CD14-positive monocyte (primary cell): ENCODE measurements around the gene PER2. TPM values are rescaled to one million over a fixed set of nuclear protein-coding genes. Genes with fewer than 3 reads are reported as not detected.

ENCODE experiments used
- DNase-seq, 3 donors: peaks; one replicate each; pipeline ENCODE4 v3.0.0-alpha.2; 2011 to 2022
- H2AFZ ChIP-seq: 2 replicates; pipeline ENCODE4 v1.6.0; 2012; ENCODE audit warnings: mild to moderate bottlenecking, low read depth, low read length, inconsistent platforms; ENCODE audit not compliant: insufficient read depth, poor library complexity, severe bottlenecking
- H3K27ac ChIP-seq, 2 donors: 1 replicate in 1 of 2; 2 replicates in 1 of 2; pipeline ENCODE4 v1.5.1; 2012 to 2013; ENCODE audit warnings: low read length in 2 of 2, control low read depth in 1 of 2, inconsistent platforms in 1 of 2, low read depth in 1 of 2, mild to moderate bottlenecking in 1 of 2
- H3K27me3 ChIP-seq, 2 donors: one replicate each; pipeline versions ENCODE4 v1.6.0 to v1.6.1; 2011 to 2013; ENCODE audit warnings: low read length in 2 of 2; ENCODE audit not compliant: control insufficient read depth in 2 of 2, insufficient read depth in 2 of 2
- H3K36me3 ChIP-seq, 2 donors: replicated peaks in 1 of 2; 1 replicate in 1 of 2; 2 replicates in 1 of 2; pipeline versions ENCODE4 v1.5.1 to v1.6.1; 2012 to 2013; ENCODE audit warnings: low read length in 2 of 2, control low read depth in 1 of 2, inconsistent platforms in 1 of 2, mild to moderate bottlenecking in 1 of 2; ENCODE audit not compliant: insufficient read depth in 2 of 2, control insufficient read depth in 1 of 2
- H3K4me1 ChIP-seq, 2 donors: 1 replicate in 1 of 2; 2 replicates in 1 of 2; pipeline versions ENCODE4 v1.5.1 to v1.6.1; 2012 to 2013; ENCODE audit warnings: low read length in 2 of 2, control low read depth in 1 of 2, inconsistent platforms in 1 of 2, mild to moderate bottlenecking in 1 of 2, moderate library complexity in 1 of 2; ENCODE audit not compliant: insufficient read depth in 2 of 2, control insufficient read depth in 1 of 2
- H3K4me2 ChIP-seq: replicated peaks from 2 replicates; pipeline ENCODE3; 2012; ENCODE audit warnings: low read length, moderate library complexity, mild to moderate bottlenecking; ENCODE audit not compliant: poor library complexity, severe bottlenecking; ENCODE audit errors: extremely low read depth
- H3K4me3 ChIP-seq, 3 experiments: fragments of 200-600 bp in 1 of 3; sonication (generic) in 1 of 3; replicated peaks in 1 of 3; 1 replicate in 2 of 3; 2 replicates in 1 of 3; pipeline ENCODE4 v1.5.1; 2011 to 2013; ENCODE audit warnings: low read length in 3 of 3, mild to moderate bottlenecking in 3 of 3, control low read depth in 2 of 3, low read depth in 2 of 3, inconsistent platforms in 1 of 3, moderate library complexity in 1 of 3
- H3K79me2 ChIP-seq: 2 replicates; pipeline ENCODE4 v1.6.0; 2012; ENCODE audit warnings: mild to moderate bottlenecking, control low read depth, inconsistent platforms, low read length, moderate library complexity; ENCODE audit not compliant: insufficient read depth
- H3K9ac ChIP-seq: 2 replicates; pipeline ENCODE4 v1.6.0; 2017; ENCODE audit warnings: low read length, mild to moderate bottlenecking; ENCODE audit not compliant: insufficient read depth, poor library complexity, severe bottlenecking
- H3K9me3 ChIP-seq, 2 donors: replicated peaks in 1 of 2; 1 replicate in 1 of 2; 2 replicates in 1 of 2; pipeline versions ENCODE4 v1.5.1 to v1.6.1; 2012 to 2013; ENCODE audit warnings: low read length in 2 of 2, control low read depth in 1 of 2; ENCODE audit not compliant: control insufficient read depth in 1 of 2, insufficient read depth in 1 of 2
- H4K20me1 ChIP-seq: 2 replicates; pipeline ENCODE4 v1.6.0; 2012; ENCODE audit warnings: mild to moderate bottlenecking, low read length, control low read depth, moderate library complexity; ENCODE audit not compliant: insufficient read depth
- H3K27ac Mint-ChIP-seq, 7 donors: one replicate each; pipeline ENCODE4 v1.8.0; 2020; ENCODE audit warnings: mild to moderate bottlenecking in 7 of 7, mixed read lengths in 7 of 7, moderate library complexity in 6 of 7, inconsistent platforms in 2 of 7
- H3K27me3 Mint-ChIP-seq, 3 donors: one replicate each; pipeline ENCODE4 v1.8.0; 2021 to 2022; ENCODE audit warnings: low read depth in 3 of 3, mild to moderate bottlenecking in 3 of 3, mixed read lengths in 3 of 3, moderate library complexity in 3 of 3, inconsistent platforms in 1 of 3
- H3K36me3 Mint-ChIP-seq, 2 donors: one replicate each; pipeline ENCODE4 v1.8.0; 2020; ENCODE audit warnings: mixed read lengths in 2 of 2, inconsistent platforms in 1 of 2, mild to moderate bottlenecking in 1 of 2
- H3K4me1 Mint-ChIP-seq: one replicate; pipeline ENCODE4 v1.8.0; 2020; ENCODE audit warnings: mild to moderate bottlenecking, mixed read lengths
- H3K4me3 Mint-ChIP-seq, 2 donors: one replicate each; pipeline ENCODE4 v1.8.0; 2020; ENCODE audit warnings: mild to moderate bottlenecking in 2 of 2, mixed read lengths in 2 of 2, moderate library complexity in 1 of 2
- H3K9me3 Mint-ChIP-seq, 7 donors: one replicate each; pipeline ENCODE4 v1.8.0; 2020 to 2022; ENCODE audit warnings: mixed read lengths in 7 of 7, mild to moderate bottlenecking in 6 of 7, moderate library complexity in 6 of 7, inconsistent platforms in 2 of 7
- WGBS: methylation state at CpG from one replicate; pipeline ENCODE4 v1.1.5; 2013; ENCODE audit warnings: missing lambda C conversion rate; ENCODE audit not compliant: insufficient coverage; 5-methylcytosine and 5-hydroxymethylcytosine counted together
- intact Hi-C, 2 donors: fragments of 100-400 bp; cut with micrococcal nuclease; formaldehyde crosslinking; loops; one replicate each; pipeline versions ENCODE4 v1.15.0 to v1.15.1; 2023
- polyA plus RNA-seq, 3 donors: library from polyadenylated mRNA; depleted of rRNA in 1 of 3; unstranded in 2 of 3; stranded (reverse) in 1 of 3; fragments of 300-500 nt in 2 of 3; fragments of >200 nt in 1 of 3; fragmentation: Illumina TruSeq in 2 of 3; gene quantifications; 1 replicate in 2 of 3; 2 replicates in 1 of 3; pipeline ENCODE4 v1.2.3, GENCODE V29; 2012 to 2021
- TF ChIP-seq, protein P1 (sequence below): fragments of 200-600 bp; IDR thresholded peaks from one replicate; pipeline ENCODE4 v1.8.0; 2022; ENCODE audit warnings: antibody characterized with exemption, mild to moderate bottlenecking

The PER2 gene
- polyA plus RNA-seq, 3 donors = 1.6 to 5.6 (median 3.1) TPM

DNA sequence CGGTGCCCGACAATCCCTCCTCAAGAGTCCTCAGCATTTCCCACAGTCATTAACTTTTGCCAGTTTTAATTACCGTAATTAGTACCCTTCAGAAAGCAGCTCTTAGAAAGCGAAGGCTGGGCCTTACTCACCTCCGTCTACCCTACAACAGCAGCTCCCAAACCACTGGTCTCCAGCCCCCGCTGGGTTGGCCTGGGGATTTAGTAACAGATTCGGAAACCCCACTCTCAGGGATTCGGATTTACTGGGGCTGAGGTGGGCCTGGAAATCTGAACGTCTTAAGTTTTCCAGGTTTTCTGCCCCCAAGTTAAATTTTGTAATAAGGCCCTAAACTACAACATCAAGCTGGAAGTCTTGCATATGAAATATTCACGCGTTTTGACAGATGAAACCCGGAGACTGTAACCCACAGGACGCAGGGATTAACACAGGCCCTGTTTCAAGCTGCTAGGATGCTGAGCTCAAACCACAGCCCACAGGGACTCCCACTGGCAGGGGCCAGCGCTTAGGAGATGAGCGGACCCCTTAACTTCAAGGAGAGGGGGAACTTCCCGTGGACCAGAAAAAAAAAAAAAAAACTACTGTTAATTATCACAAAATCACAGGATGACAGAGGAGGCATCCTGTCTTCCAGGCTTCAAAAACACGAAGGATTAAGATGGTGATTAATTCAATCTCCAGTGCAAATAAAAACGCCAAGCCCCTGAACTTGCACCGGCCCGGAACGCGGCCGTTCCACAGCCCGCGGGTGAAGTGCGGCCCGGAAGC is 85.9 kb downstream of the PER2 start:
- TF ChIP-seq, protein P1, sequence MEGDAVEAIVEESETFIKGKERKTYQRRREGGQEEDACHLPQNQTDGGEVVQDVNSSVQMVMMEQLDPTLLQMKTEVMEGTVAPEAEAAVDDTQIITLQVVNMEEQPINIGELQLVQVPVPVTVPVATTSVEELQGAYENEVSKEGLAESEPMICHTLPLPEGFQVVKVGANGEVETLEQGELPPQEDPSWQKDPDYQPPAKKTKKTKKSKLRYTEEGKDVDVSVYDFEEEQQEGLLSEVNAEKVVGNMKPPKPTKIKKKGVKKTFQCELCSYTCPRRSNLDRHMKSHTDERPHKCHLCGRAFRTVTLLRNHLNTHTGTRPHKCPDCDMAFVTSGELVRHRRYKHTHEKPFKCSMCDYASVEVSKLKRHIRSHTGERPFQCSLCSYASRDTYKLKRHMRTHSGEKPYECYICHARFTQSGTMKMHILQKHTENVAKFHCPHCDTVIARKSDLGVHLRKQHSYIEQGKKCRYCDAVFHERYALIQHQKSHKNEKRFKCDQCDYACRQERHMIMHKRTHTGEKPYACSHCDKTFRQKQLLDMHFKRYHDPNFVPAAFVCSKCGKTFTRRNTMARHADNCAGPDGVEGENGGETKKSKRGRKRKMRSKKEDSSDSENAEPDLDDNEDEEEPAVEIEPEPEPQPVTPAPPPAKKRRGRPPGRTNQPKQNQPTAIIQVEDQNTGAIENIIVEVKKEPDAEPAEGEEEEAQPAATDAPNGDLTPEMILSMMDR = no peak
- Histone ChIP-seq H3K27me3 (peaks cover 0 to 1% of the 10 kb centered on the region in 2 donors), H4K20me1 (peaks cover 53% of the 10 kb centered on the region), H3K36me3 (no peaks in the 10 kb centered on the region), H3K4me3 (peak overlapping the region; percentile 61 to 81 (median 72)), H2AFZ (peak overlapping the region; percentile 52), H3K79me2 (peaks cover 56% of the 10 kb centered on the region), H3K9me3 (no peaks in the 10 kb centered on the region), H3K4me1 (peaks cover 25 to 29% of the 10 kb centered on the region in 2 donors), H3K27ac (peak overlapping the region; percentile 43 to 84), H3K9ac (peak overlapping the region; percentile 94), H3K4me2 (peak overlapping the region; percentile 83)
- H3K36me3 Mint-ChIP-seq = peaks cover 5 to 6% of the 10 kb centered on the region in 2 donors
- 17% methylated on average over 22 of the region's 27 CpGs for WGBS
- peak overlapping the region; percentile 42 to 88 (median 81) for H3K27ac Mint-ChIP-seq
- H3K4me1 Mint-ChIP-seq = peaks cover 42% of the 10 kb centered on the region
- peaks cover 0 to 2% (median 0%) of the 10 kb centered on the region in 7 donors for H3K9me3 Mint-ChIP-seq
- H3K4me3 Mint-ChIP-seq = peak overlapping the region; percentile 85 to 89
- peaks cover 4 to 6% (median 5%) of the 10 kb centered on the region in 3 donors for H3K27me3 Mint-ChIP-seq
- DNase-seq = no peak
- intact Hi-C loops = loop anchor here (5.0 kb wide), 2 partner anchors 35 to 40 kb away; partner anchors contain the start of gene HES6 (in 1 of the 2)

Other genes starting within 250 kb of the PER2 start
- gene SCLY, start 227.6 kb downstream of the PER2 start, polyA plus RNA-seq = 10 to 100 TPM in 2 of 3 donors, 1 to 10 TPM in 1; 9.5 to 10.6 (median 10.3) TPM
- not detected for gene ESPNL, start 188.3 kb downstream of the PER2 start, polyA plus RNA-seq
- gene KLHL30, start 149.9 kb downstream of the PER2 start, polyA plus RNA-seq = under 1 TPM in 2 of 3 donors, not detected in 1; 0.01 to 0.14 TPM
- gene ERFE, start 129.6 kb downstream of the PER2 start, polyA plus RNA-seq = not detected
- 10 to 100 TPM; 23.2 to 44.2 (median 29.3) TPM for gene ILKAP, start 84.9 kb downstream of the PER2 start, polyA plus RNA-seq
- 1 to 10 TPM; 2.1 to 4.0 (median 2.8) TPM for gene HES6, start 48.6 kb downstream of the PER2 start, polyA plus RNA-seq
- 1 to 10 TPM; 1.2 to 1.5 (median 1.5) TPM for gene TRAF3IP1, start 31.9 kb upstream of the PER2 start, polyA plus RNA-seq
- gene ASB1, start 138.3 kb upstream of the PER2 start, polyA plus RNA-seq = 10 to 100 TPM; 15.1 to 22.0 (median 16.0) TPM